ENCODE results near the gene ASXL2.

Gene ASXL2

GRCh38 chr2:25895018-25895417 is 16.7 kb upstream of the ASXL2 start:
- TF ChIP-seq CTCF (IDR thresholded peaks at IDR 0.05; ENCODE audit: extremely low read depth, missing control alignments) = no peak

DNA sequence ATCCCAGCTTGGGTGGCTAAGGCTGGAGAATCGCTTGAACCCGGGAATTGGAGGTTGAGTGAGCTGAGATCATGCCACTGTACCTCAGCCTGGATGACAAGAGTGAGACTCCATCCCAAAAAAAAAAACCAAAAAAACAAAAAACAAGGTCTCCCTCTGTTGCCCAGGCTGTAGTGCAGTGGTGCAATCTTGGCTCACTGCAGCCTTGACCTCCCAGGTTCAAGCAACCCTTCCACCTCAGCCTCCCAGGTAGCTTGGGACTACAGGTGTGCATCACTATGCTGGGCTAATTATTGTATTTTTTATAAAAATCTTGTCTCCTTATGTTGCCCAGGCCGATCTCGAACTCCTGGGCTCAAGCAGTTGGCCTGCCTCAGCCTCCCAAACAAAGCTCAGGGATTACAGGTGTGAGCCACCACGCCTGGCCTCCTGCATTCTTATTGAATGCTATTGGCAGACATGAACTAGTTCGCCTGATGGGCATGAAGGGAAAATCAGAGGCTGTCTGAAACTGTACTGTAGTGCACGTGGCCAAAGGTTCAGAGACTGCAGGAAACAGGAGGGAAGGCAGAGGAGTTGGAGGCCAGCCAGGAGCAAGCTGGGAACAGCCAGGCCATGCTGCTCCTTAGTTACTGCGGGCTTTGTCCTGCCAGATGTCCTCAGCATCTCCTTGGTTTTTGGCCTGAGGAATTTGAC is 16.0 kb upstream of the ASXL2 start:
- no peak for TF ChIP-seq CTCF (IDR thresholded peaks at IDR 0.05; ENCODE audit: extremely low read depth, missing control alignments)
- DNase-seq (ENCODE audit: low spot score) = no peak

More at GRCh38 chr2:25895018-25895417, 16.7 kb upstream of the ASXL2 start:
- no peak for DNase-seq (ENCODE audit: low spot score)

- no peak for TF ChIP-seq CTCF (IDR thresholded peaks at IDR 0.05; ENCODE audit: extremely low read depth, missing control alignments)
- no peak for DNase-seq (ENCODE audit: low spot score)
Observed at GRCh38 chr2:25891672-25892071, 13.4 kb upstream of the ASXL2 start.

GRCh38 chr2:25887624-25888242 is 9.4 kb upstream of the ASXL2 start:
- no peak for DNase-seq (ENCODE audit: low spot score)
- TF ChIP-seq CTCF (IDR thresholded peaks at IDR 0.05; ENCODE audit: extremely low read depth, missing control alignments) = no peak

- no peak for DNase-seq (ENCODE audit: low spot score)
- TF ChIP-seq CTCF (IDR thresholded peaks at IDR 0.05; ENCODE audit: extremely low read depth, missing control alignments) = no peak
Observed at GRCh38 chr2:25885933-25886332, 7.6 kb upstream of the ASXL2 start.

GRCh38 chr2:25881764-25882163 is 3.5 kb upstream of the ASXL2 start:
- no peak for DNase-seq (ENCODE audit: low spot score)
- TF ChIP-seq CTCF (IDR thresholded peaks at IDR 0.05; ENCODE audit: extremely low read depth, missing control alignments) = no peak

DNA sequence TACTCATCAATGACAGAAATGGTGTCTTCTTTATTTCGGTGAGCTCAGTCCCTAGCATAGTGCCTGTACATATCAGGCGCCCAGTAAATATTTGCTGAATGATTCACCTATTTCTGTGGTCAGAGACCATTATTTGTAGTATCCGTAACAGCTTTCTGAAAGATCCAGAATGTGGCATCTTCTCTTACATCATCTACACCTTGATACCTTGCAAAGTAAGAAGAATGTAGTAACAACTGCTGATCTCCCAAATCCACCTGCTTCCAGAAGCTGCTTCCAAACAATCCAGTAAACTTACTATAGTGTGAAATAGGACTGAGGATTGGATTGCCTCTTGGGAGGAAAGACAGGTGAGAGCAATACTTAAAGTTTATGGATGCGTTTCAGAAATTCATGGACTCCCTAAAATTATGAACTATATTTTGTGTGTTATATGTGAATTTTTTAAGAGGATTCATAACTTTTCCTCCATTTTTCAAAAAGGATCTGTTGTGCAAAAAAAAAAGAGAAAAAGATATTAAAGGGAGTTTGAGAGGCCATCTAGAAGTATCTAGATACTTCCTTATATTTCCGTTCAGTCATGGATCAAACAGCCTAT is 945 bp upstream of the ASXL2 start:
- no peak for DNase-seq (ENCODE audit: low spot score)
- TF ChIP-seq CTCF (IDR thresholded peaks at IDR 0.05; ENCODE audit: extremely low read depth, missing control alignments) = no peak
